ENCODE measurements around the gene SPATA16. TPM values are rescaled to one million over a fixed set of nuclear protein-coding genes. Genes with fewer than 3 reads are reported as not detected.

SPATA16 gene
- total RNA-seq, 1 experiment from 2014 or later: not detected

GRCh38 chr3:172840913-172841312 is 300.1 kb downstream of the SPATA16 start:
- Histone ChIP-seq H3K4me3 (ENCODE audit: low read length) (no peak overlapping the region), H2AFZ (ENCODE audit: low read length) (no peak overlapping the region), H3K9me2 (replicated peaks; ENCODE audit: insufficient read depth, low read length) (no peaks in the 10 kb centered on the region), H4K20me1 (ENCODE audit: insufficient read depth, low read depth, low read length) (no peaks in the 10 kb centered on the region), H3K9ac (ENCODE audit: low read length) (no peak overlapping the region), H3K9me3 (ENCODE audit: low read length) (no peaks in the 10 kb centered on the region), H3K79me2 (ENCODE audit: low read length) (no peaks in the 10 kb centered on the region), H3K36me3 (ENCODE audit: insufficient read depth, low read length) (no peaks in the 10 kb centered on the region), H3K27me3 (ENCODE audit: low read length) (no peaks in the 10 kb centered on the region), H3K27ac (ENCODE audit: low read length) (no peak overlapping the region), H3K4me1 (ENCODE audit: low read length) (no peaks in the 10 kb centered on the region), H3K4me2 (ENCODE audit: low read depth, low read length, poor library complexity, severe bottlenecking) (no peak overlapping the region)
- no peak for DNase-seq

GRCh38 chr3:172840463-172840862 is 300.6 kb downstream of the SPATA16 start:
- Histone ChIP-seq H3K9ac (ENCODE audit: low read length) (no peak overlapping the region), H3K9me2 (replicated peaks; ENCODE audit: insufficient read depth, low read length) (no peaks in the 10 kb centered on the region), H3K27me3 (ENCODE audit: low read length) (no peaks in the 10 kb centered on the region), H3K9me3 (ENCODE audit: low read length) (no peaks in the 10 kb centered on the region), H3K4me1 (ENCODE audit: low read length) (no peaks in the 10 kb centered on the region), H3K79me2 (ENCODE audit: low read length) (no peaks in the 10 kb centered on the region), H3K27ac (ENCODE audit: low read length) (no peak overlapping the region), H2AFZ (ENCODE audit: low read length) (no peak overlapping the region), H4K20me1 (ENCODE audit: insufficient read depth, low read depth, low read length) (no peaks in the 10 kb centered on the region), H3K4me2 (ENCODE audit: low read depth, low read length, poor library complexity, severe bottlenecking) (no peak overlapping the region), H3K36me3 (ENCODE audit: insufficient read depth, low read length) (no peaks in the 10 kb centered on the region), H3K4me3 (ENCODE audit: low read length) (no peak overlapping the region)
- DNase-seq: no peak

- no peak overlapping the region for H3K4me2 ChIP-seq (ENCODE audit: low read depth, low read length, poor library complexity, severe bottlenecking)
- H3K9me3 ChIP-seq (ENCODE audit: low read length): no peaks in the 10 kb centered on the region
- no peak overlapping the region for H3K9ac ChIP-seq (ENCODE audit: low read length)
- no peaks in the 10 kb centered on the region for H3K36me3 ChIP-seq (ENCODE audit: insufficient read depth, low read length)
- no peaks in the 10 kb centered on the region for H4K20me1 ChIP-seq (ENCODE audit: insufficient read depth, low read depth, low read length)
- H3K27ac ChIP-seq (ENCODE audit: low read length): no peak overlapping the region
- no peak overlapping the region for H2AFZ ChIP-seq (ENCODE audit: low read length)
- no peak overlapping the region for H3K4me3 ChIP-seq (ENCODE audit: low read length)
- no peaks in the 10 kb centered on the region for H3K4me1 ChIP-seq (ENCODE audit: low read length)
- DNase-seq: no peak
- H3K79me2 ChIP-seq (ENCODE audit: low read length): no peaks in the 10 kb centered on the region
- no peaks in the 10 kb centered on the region for H3K27me3 ChIP-seq (ENCODE audit: low read length)
- no peaks in the 10 kb centered on the region for H3K9me2 ChIP-seq (replicated peaks; ENCODE audit: insufficient read depth, low read length)
Observed at GRCh38 chr3:172839679-172840078, 301.4 kb downstream of the SPATA16 start.

Measured in Karpas-422 (cell line).